SK-N-SH treated with all-trans-retinoic acid at 6 μM for 48 hours (cell line): ENCODE data around the gene HEPACAM2.

ENCODE experiments used
- ATAC-seq: fragments of 200-7000 bp; cut with Tn5 transposase; 3 replicates; pipeline ENCODE4 v1.9.1; 2020; ENCODE audit warnings: mild to moderate bottlenecking, moderate library complexity
- ARNTL ChIP-seq: fragments of 450-650 bp; formaldehyde crosslinking; IDR thresholded peaks from 2 replicates; pipeline ENCODE4 v1.5.0; 2020; ENCODE audit warnings: low read depth, mild to moderate bottlenecking, moderate library complexity, borderline replicate concordance
- BACH2 ChIP-seq: fragments of 250-450 bp; sonication (Bioruptor Pico); IDR thresholded peaks from 2 replicates; pipeline ENCODE4 v1.9.0; 2021; ENCODE audit warnings: mild to moderate bottlenecking, borderline replicate concordance
- CREB5 ChIP-seq: fragments of 250-450 bp; sonication (Bioruptor Pico); IDR thresholded peaks from 2 replicates; pipeline ENCODE4 v1.5.1; 2020; ENCODE audit warnings: low read depth, mild to moderate bottlenecking, moderate library complexity
- CSDC2 ChIP-seq: fragments of 250-450 bp; sonication (Bioruptor Pico); IDR thresholded peaks from 2 replicates; pipeline ENCODE4 v1.5.0; 2020; ENCODE audit warnings: mild to moderate bottlenecking, moderate library complexity
- CSRNP3 ChIP-seq: fragments of 250-450 bp; sonication (Bioruptor Pico); IDR thresholded peaks from 2 replicates; pipeline ENCODE4 v1.5.1; 2021; ENCODE audit warnings: mild to moderate bottlenecking, moderate library complexity
- ESRRG ChIP-seq: fragments of 250-450 bp; sonication (Bioruptor Pico); IDR thresholded peaks from 2 replicates; pipeline ENCODE4 v1.6.1; 2021; ENCODE audit warnings: mild to moderate bottlenecking
- GLIS3 ChIP-seq: fragments of 250-450 bp; sonication (Bioruptor Pico); IDR thresholded peaks from 2 replicates; pipeline ENCODE4 v1.5.0; 2020; ENCODE audit warnings: mild to moderate bottlenecking, moderate library complexity
- ISL1 ChIP-seq: fragments of 250-450 bp; sonication (Bioruptor Pico); IDR thresholded peaks from 2 replicates; pipeline ENCODE4 v2.1.2; 2022; ENCODE audit warnings: mild to moderate bottlenecking, moderate library complexity
- OSR1 ChIP-seq: fragments of 250-450 bp; sonication (Bioruptor Pico); IDR thresholded peaks from 2 replicates; pipeline ENCODE4 v1.8.0; 2022; ENCODE audit warnings: moderate library complexity, mild to moderate bottlenecking, inconsistent platforms
- PATZ1 ChIP-seq: fragments of 250-450 bp; sonication (Bioruptor Pico); IDR thresholded peaks from 2 replicates; pipeline ENCODE4 v1.8.0; 2020; ENCODE audit warnings: mild to moderate bottlenecking, moderate library complexity, borderline replicate concordance
- POU6F1 ChIP-seq: fragments of 250-450 bp; sonication (Bioruptor Pico); IDR thresholded peaks from 2 replicates; pipeline ENCODE4 v1.8.0; 2021; ENCODE audit warnings: low read depth, mild to moderate bottlenecking, moderate library complexity, borderline replicate concordance
- PPARA ChIP-seq: fragments of 250-450 bp; sonication (Bioruptor Pico); IDR thresholded peaks from 2 replicates; pipeline ENCODE4 v1.5.0; 2020; ENCODE audit warnings: mild to moderate bottlenecking, borderline replicate concordance
- RARB ChIP-seq: fragments of 250-450 bp; sonication (Bioruptor Pico); IDR thresholded peaks from 2 replicates; pipeline ENCODE4 v1.8.0; 2021; ENCODE audit warnings: mild to moderate bottlenecking, moderate library complexity
- SNAI2 ChIP-seq: fragments of 250-450 bp; sonication (Bioruptor Pico); IDR thresholded peaks from 2 replicates; pipeline ENCODE4 v1.5.0; 2020; ENCODE audit warnings: mild to moderate bottlenecking, moderate library complexity
- TCF4 ChIP-seq: fragments of 250-450 bp; sonication (Bioruptor Pico); IDR thresholded peaks from 2 replicates; pipeline ENCODE4 v1.8.0; 2021; ENCODE audit warnings: mild to moderate bottlenecking, moderate library complexity, borderline replicate concordance
- TOX ChIP-seq: fragments of 250-450 bp; sonication (Bioruptor Pico); IDR thresholded peaks from 2 replicates; pipeline ENCODE4 v1.8.0; 2021; ENCODE audit warnings: mild to moderate bottlenecking, moderate library complexity, borderline replicate concordance
- TSHZ2 ChIP-seq: fragments of 250-450 bp; sonication (Bioruptor Pico); IDR thresholded peaks from 2 replicates; pipeline ENCODE4 v1.5.0; 2020; ENCODE audit warnings: mild to moderate bottlenecking, moderate library complexity
- ZC3H10 ChIP-seq: fragments of 250-450 bp; sonication (Bioruptor Pico); IDR thresholded peaks from 2 replicates; pipeline ENCODE4 v1.5.1; 2021; ENCODE audit warnings: mild to moderate bottlenecking, moderate library complexity
- ZFP3 ChIP-seq: fragments of 250-450 bp; sonication (Bioruptor Pico); IDR thresholded peaks from 2 replicates; pipeline ENCODE4 v1.5.0; 2020; ENCODE audit warnings: mild to moderate bottlenecking, moderate library complexity
- ZFP30 ChIP-seq: fragments of 450-650 bp; formaldehyde crosslinking; IDR thresholded peaks from 2 replicates; pipeline ENCODE4 v1.5.0; 2022; ENCODE audit warnings: mild to moderate bottlenecking, moderate library complexity
- ZNF565 ChIP-seq: fragments of 450-650 bp; formaldehyde crosslinking; conservative IDR thresholded peaks from 2 replicates; pipeline ENCODE4 v1.5.0; 2020; ENCODE audit warnings: low read depth, mild to moderate bottlenecking, moderate library complexity
- ZNF70 ChIP-seq: fragments of 450-650 bp; formaldehyde crosslinking; IDR thresholded peaks from 2 replicates; pipeline ENCODE4 v1.5.0; 2020; ENCODE audit warnings: mild to moderate bottlenecking, moderate library complexity
- ZNF8 ChIP-seq: fragments of 450-650 bp; formaldehyde crosslinking; IDR thresholded peaks from 2 replicates; pipeline ENCODE4 v1.5.0; 2020; ENCODE audit warnings: mild to moderate bottlenecking, moderate library complexity

The HEPACAM2 gene

GRCh38 chr7:93161181-93161762 is 65.0 kb downstream of the HEPACAM2 start (continued):
- TF ChIP-seq ZC3H10 (CRISPR knock-in tag) (no peak), OSR1 (CRISPR knock-in tag) (no peak), TOX (CRISPR knock-in tag) (no peak), ARNTL (no peak), CREB5 (CRISPR knock-in tag) (0 out of 2 replicates have a peak, but pooled peaks have one; percentile 13)
- TF ChIP-seq, all 23 proteins: peak for 5

- peak; percentile 66 for ATAC-seq
- TF ChIP-seq SNAI2 (CRISPR knock-in tag) (peak; percentile 42; the same call in 1 of the 2 replicates), ZFP30 (CRISPR knock-in tag) (no peak), BACH2 (CRISPR knock-in tag) (no peak), RARB (CRISPR knock-in tag) (no peak; the same call in 1 of the 2 replicates), TOX (CRISPR knock-in tag) (no peak), TSHZ2 (CRISPR knock-in tag) (no peak), ZNF8 (CRISPR knock-in tag) (peak; percentile 43; the same call in 1 of the 2 replicates), ZFP3 (CRISPR knock-in tag) (no peak), CSDC2 (peak; percentile 67; the same call in 1 of the 2 replicates), CSRNP3 (CRISPR knock-in tag) (no peak), CREB5 (CRISPR knock-in tag) (peak; percentile 98), ISL1 (CRISPR knock-in tag) (peak; percentile 99), PPARA (CRISPR knock-in tag) (no peak), PATZ1 (CRISPR knock-in tag) (peak; percentile 95; the same call in 1 of the 2 replicates), POU6F1 (peak; percentile 22; the same call in 1 of the 2 replicates), ZC3H10 (CRISPR knock-in tag) (peak; percentile 77; the same call in 1 of the 2 replicates), ESRRG (no peak), ZNF70 (CRISPR knock-in tag) (no peak), GLIS3 (CRISPR knock-in tag) (0 out of 2 replicates have a peak, but pooled peaks have one; percentile 19), OSR1 (CRISPR knock-in tag) (no peak), ARNTL (no peak), ZNF565 (CRISPR knock-in tag) (no peak), TCF4 (CRISPR knock-in tag) (peak; percentile 61; the same call in 1 of the 2 replicates)
- TF ChIP-seq, all 23 proteins: peak for 10
These were observed 65.9 kb downstream of the HEPACAM2 start for GRCh38 chr7:93160410-93160809.
